GM12801 (cell line): ENCODE data around the gene CLN5.

Experiments used
- TF ChIP-seq, protein P1 (sequence below): IDR thresholded peaks from one replicate; pipeline ENCODE4 v1.5.1; 2011; ENCODE audit warnings: control low read depth; ENCODE audit not compliant: insufficient read length; ENCODE audit errors: extremely low read depth

The CLN5 gene

DNA sequence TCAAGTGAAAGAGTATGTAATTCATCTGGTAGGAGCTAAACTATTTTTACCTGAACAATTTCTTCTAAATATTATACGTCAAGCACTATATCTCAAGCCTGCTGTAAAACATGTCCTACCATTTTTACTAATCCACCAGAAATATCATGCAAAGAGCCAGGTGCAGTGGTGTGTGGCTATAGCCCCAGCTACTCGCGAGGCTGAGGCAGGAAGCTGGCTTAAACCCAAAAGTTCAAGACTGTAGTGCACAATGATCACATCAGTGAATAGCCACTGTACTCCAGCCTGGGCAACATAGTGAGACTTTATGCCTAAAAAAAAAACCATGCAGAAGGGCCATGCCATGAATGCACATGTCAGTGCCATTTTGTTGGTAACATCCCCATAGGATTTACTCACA lies 20.7 kb upstream of the CLN5 start:
- TF ChIP-seq, protein P1, sequence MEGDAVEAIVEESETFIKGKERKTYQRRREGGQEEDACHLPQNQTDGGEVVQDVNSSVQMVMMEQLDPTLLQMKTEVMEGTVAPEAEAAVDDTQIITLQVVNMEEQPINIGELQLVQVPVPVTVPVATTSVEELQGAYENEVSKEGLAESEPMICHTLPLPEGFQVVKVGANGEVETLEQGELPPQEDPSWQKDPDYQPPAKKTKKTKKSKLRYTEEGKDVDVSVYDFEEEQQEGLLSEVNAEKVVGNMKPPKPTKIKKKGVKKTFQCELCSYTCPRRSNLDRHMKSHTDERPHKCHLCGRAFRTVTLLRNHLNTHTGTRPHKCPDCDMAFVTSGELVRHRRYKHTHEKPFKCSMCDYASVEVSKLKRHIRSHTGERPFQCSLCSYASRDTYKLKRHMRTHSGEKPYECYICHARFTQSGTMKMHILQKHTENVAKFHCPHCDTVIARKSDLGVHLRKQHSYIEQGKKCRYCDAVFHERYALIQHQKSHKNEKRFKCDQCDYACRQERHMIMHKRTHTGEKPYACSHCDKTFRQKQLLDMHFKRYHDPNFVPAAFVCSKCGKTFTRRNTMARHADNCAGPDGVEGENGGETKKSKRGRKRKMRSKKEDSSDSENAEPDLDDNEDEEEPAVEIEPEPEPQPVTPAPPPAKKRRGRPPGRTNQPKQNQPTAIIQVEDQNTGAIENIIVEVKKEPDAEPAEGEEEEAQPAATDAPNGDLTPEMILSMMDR: no peak

DNA sequence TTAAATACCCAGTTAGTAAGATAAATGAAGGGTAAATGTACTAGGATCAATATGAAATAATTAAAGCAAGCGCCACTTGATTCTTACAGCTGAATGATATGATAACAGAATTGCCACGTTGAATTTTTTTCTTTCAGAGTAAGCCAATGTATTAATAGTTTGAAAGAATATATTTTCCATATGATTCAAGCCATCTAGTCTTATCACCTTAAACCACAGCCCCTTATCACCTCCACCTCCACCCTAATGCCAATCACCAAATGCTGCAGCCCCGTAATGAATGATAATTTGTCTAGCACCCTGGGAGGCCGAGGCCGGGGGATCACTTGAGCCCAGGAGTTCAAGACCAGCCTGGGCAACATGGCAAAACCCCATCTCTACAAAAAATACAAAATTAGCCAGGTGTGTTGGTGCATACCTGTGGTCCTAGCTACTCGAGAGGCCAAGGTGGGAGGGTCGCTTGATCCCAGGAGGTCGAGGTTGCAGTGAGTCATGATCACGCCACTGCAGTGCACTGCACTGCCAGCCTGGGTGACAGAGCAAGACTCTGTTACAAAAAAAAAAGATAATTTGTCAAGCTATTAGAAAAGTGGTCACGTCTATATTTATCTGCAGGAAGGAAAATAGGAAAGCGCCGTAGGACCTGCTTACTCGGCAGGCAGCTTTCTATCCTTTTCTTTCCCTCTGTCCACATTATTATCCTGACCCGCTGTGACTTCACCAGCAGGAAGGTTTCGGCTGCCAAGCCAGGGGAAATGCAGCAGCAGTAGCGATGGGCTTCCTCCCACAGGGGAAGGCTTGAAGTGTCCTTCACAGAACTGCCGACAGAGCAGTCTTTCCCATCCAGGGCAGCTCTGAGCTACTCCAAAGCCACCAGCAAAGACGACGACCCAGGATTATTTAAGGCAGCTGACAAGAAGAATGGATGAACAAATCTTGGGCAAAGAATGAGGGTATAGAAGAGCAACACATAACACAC lies 19.7 kb upstream of the CLN5 start:
- TF ChIP-seq, protein P1: no peak

DNA sequence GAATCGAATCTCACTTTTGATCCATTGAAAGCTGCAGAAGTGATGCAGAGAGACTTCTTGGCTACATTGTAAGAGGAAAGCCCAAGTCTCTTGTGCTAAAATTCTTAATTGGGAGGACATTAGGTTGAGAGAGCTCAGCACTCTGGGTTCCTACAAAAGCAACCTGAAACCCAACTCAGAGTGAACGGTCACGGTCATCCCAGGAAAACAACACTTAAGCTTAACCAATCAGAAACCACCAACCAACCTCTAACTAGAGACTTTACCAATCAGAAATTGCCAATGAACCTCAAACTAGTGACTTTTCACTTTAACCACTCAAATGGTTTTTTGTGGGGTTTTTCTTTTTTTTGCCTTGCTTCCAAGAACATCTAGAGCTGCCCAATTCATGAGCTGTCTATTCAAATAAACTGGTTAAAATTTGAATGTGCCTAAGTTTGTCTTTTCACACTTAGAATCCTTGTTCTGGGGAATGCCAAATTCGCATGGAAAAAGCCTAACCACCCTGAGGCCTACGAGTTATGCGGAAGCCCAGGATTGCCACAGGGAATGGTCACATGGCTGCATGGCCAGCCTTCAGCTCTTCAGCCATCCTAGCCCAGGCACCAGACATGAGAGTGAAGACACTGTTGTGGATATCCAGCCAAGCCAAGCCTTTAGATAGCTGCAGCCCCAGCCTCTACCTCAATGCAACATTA lies 17.8 kb upstream of the CLN5 start:
- TF ChIP-seq, protein P1: no peak

DNA sequence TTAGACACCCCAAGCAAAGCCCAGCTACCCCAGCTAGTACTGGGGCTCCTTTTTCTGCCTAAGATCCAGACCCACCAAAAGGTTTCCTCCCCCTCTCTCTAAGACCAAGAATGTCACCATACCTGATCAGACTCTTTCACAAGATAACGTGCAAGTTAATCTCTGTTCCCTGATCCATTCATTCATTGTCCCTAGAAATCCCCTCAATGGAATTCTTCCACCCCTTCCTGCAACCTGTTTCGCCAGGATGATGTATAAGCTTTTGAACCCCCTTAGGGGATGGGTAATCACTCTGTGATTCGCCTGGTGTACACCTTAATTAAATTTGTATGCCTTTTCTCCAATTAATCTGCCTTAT lies 17.3 kb upstream of the CLN5 start:
- TF ChIP-seq, protein P1: no peak

GRCh38 chr13:76975863-76976262 lies 16.0 kb upstream of the CLN5 start:
- TF ChIP-seq, protein P1: no peak

DNA sequence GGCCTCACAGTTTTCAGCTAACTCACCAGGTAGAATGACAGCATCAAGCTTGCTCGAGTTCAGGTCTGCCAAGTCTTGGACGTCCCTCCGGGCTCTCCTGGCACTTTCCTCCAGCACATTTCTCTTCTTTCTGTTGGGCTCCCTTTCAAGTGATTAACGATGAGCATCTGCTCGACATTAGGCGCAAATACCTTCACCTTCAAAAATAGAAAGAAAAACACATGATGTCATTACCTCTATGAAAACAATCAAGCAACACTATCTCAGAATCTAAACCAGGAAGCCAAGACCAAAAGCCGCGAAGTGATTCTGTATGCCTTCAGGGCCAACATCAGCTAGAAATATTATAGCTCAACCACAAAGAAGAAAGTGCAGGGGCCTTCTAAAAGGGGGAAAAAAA lies 15.4 kb upstream of the CLN5 start:
- TF ChIP-seq, protein P1: no peak

DNA sequence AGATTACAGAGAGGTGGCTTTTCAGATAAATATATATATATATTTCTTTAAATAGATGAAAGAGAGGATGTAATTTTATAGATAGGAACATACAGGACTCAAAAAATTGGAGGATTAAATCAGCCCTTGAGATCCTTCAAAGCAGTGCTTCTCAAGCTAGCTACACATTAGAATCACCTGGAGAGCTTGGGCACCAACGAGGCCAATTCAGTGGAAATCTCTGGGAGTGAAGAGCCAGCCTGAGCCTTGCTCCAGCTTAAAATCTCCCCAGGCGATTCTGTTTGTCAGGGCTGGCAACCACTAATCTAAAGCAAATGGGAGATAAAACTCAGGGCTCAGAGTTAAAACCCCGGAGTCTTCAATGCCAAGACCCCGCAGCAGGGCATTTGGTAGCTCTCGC lies 15.0 kb upstream of the CLN5 start:
- TF ChIP-seq, protein P1: no peak
